ENCODE data around the gene IP6K2.

GRCh38 chr3:48681541-48681880 lies 35.5 kb downstream of the IP6K2 start:
- TF ChIP-seq CTCF (IDR thresholded peaks at IDR 0.05) (no peak), POLR2A (IDR thresholded peaks at IDR 0.05) (no peak), EP300 (IDR thresholded peaks at IDR 0.05) (no peak)

All from sigmoid colon (tissue), 4 donors.